A549 (cell line): Measurements from ENCODE around the gene TAF3. TPM values are rescaled to one million over a fixed set of nuclear protein-coding genes. Genes with fewer than 3 reads are reported as not detected.

ENCODE experiments used
- ATOH8 ChIP-seq: fragments of 250-450 bp; sonication (Bioruptor Pico); IDR thresholded peaks from 2 replicates; pipeline ENCODE4 v1.5.0; 2020; ENCODE audit warnings: low read depth, mild to moderate bottlenecking, moderate library complexity
- BCL3 ChIP-seq: fragments of >200 bp; sonication (Bioruptor Twin); formaldehyde crosslinking; IDR thresholded peaks from 3 replicates; pipeline ENCODE4 v1.6.1; 2016
- BHLHE40 ChIP-seq: IDR thresholded peaks from 2 replicates; pipeline ENCODE4 v1.6.1; 2012; ENCODE audit warnings: low read depth, low read length, inconsistent platforms
- EHF ChIP-seq: fragments of 250-450 bp; sonication (Bioruptor Pico); IDR thresholded peaks from 2 replicates; pipeline ENCODE4 v1.5.0; 2020; ENCODE audit warnings: mild to moderate bottlenecking
- ELK1 ChIP-seq: fragments of 150-350 bp; IDR thresholded peaks from 2 replicates; pipeline ENCODE4 v1.6.1; 2014; ENCODE audit warnings: low read depth, mild to moderate bottlenecking, low read length
- FOSB ChIP-seq: fragments of 250-450 bp; sonication (Bioruptor Pico); IDR thresholded peaks from 2 replicates; pipeline ENCODE4 v1.5.0; 2020; ENCODE audit warnings: mild to moderate bottlenecking, moderate library complexity
- HDAC2 ChIP-seq: fragments of 200-600 bp; sonication (generic); IDR thresholded peaks from 2 replicates; pipeline ENCODE4 v1.6.1; 2016
- HOXB13 ChIP-seq: fragments of 250-450 bp; sonication (Bioruptor Pico); IDR thresholded peaks from 2 replicates; pipeline ENCODE4 v1.5.0; 2020; ENCODE audit warnings: low read depth, mild to moderate bottlenecking, moderate library complexity
- JUN ChIP-seq, 2 experiments: fragments of >200 bp; sonication (Bioruptor Twin); formaldehyde crosslinking; IDR thresholded peaks; 2 replicates in 1 of 2; 3 replicates in 1 of 2; pipeline ENCODE4 v1.6.1; 2016 to 2017
- KDM5A ChIP-seq: fragments of 200-600 bp; sonication (generic); IDR thresholded peaks from 2 replicates; pipeline ENCODE4 v1.6.1; 2016; ENCODE audit warnings: antibody characterized with exemption, mild to moderate bottlenecking
- MAFK ChIP-seq: fragments of 450-650 bp; IDR thresholded peaks from 2 replicates; pipeline ENCODE4 v1.6.1; 2014; ENCODE audit not compliant: partially characterized antibody
- MAX ChIP-seq: IDR thresholded peaks from 2 replicates; pipeline ENCODE4 v1.6.1; 2012
- NFE2L2 ChIP-seq: fragments of 150-350 bp; conservative IDR thresholded peaks from 2 replicates; pipeline ENCODE4 v1.6.1; 2014; ENCODE audit warnings: low read length
- NPAS2 ChIP-seq: fragments of 250-450 bp; sonication (Bioruptor Pico); IDR thresholded peaks from 2 replicates; pipeline ENCODE4 v1.8.0; 2022; ENCODE audit warnings: mild to moderate bottlenecking, moderate library complexity, borderline replicate concordance
- PBX3 ChIP-seq: IDR thresholded peaks from 2 replicates; pipeline ENCODE4 v1.6.1; 2012
- PHF8 ChIP-seq: fragments of 200-600 bp; sonication (generic); IDR thresholded peaks from 2 replicates; pipeline ENCODE4 v1.6.1; 2016; ENCODE audit warnings: low read depth, mild to moderate bottlenecking, antibody characterized with exemption, moderate library complexity, borderline replicate concordance
- POLR2A ChIP-seq: IDR thresholded peaks from 2 replicates; pipeline ENCODE4 v1.6.1; 2012; ENCODE audit warnings: mild to moderate bottlenecking, low read length
- POLR2AphosphoS2 ChIP-seq: conservative IDR thresholded peaks from 2 replicates; pipeline ENCODE4 v1.6.1; 2012; ENCODE audit warnings: low read length, improper control_type of control experiment, inconsistent platforms
- RFX5 ChIP-seq: fragments of 450-650 bp; IDR thresholded peaks from 2 replicates; pipeline ENCODE4 v1.7.1; 2014; ENCODE audit warnings: antibody characterized with exemption, mild to moderate bottlenecking, moderate library complexity
- SREBF2 ChIP-seq: fragments of 450-650 bp; IDR thresholded peaks from 2 replicates; pipeline ENCODE4 v1.6.1; 2014; ENCODE audit warnings: mild to moderate bottlenecking, moderate library complexity
- TP53 ChIP-seq: fragments of 250-450 bp; sonication (Bioruptor Pico); IDR thresholded peaks from 2 replicates; pipeline ENCODE4 v1.5.0; 2021; ENCODE audit warnings: mild to moderate bottlenecking, moderate library complexity
- USF2 ChIP-seq: fragments of 450-650 bp; IDR thresholded peaks from 2 replicates; pipeline ENCODE4 v1.6.1; 2014; ENCODE audit warnings: antibody characterized with exemption
- ZC3H11A ChIP-seq: fragments of 450-650 bp; IDR thresholded peaks from 2 replicates; pipeline ENCODE4 v1.6.1; 2014; ENCODE audit warnings: antibody characterized with exemption, mild to moderate bottlenecking
- ZFP36 ChIP-seq: fragments of 450-650 bp; IDR thresholded peaks from 2 replicates; pipeline ENCODE4 v1.6.1; 2014; ENCODE audit warnings: borderline replicate concordance; ENCODE audit not compliant: partially characterized antibody
- polyA plus RNA-seq, 4 experiments: library from polyadenylated mRNA; depleted of rRNA in 3 of 4; stranded (reverse); fragments of >200 nt; fragmentation: RNase III in 1 of 4; extraction: RNeasy Plus Mini Kit Qiagen cat#74134 plus additional on column Dnase treatment in 1 of 4; gene quantifications; 2 replicates in 3 of 4; 3 replicates in 1 of 4; pipeline ENCODE4 v1.2.3, GENCODE V29; 2011 to 2017

The TAF3 gene
- polyA plus RNA-seq, 2 of the 4 experiments (the other 2 are of a cell fraction) = 5.7 to 6.1 TPM

DNA sequence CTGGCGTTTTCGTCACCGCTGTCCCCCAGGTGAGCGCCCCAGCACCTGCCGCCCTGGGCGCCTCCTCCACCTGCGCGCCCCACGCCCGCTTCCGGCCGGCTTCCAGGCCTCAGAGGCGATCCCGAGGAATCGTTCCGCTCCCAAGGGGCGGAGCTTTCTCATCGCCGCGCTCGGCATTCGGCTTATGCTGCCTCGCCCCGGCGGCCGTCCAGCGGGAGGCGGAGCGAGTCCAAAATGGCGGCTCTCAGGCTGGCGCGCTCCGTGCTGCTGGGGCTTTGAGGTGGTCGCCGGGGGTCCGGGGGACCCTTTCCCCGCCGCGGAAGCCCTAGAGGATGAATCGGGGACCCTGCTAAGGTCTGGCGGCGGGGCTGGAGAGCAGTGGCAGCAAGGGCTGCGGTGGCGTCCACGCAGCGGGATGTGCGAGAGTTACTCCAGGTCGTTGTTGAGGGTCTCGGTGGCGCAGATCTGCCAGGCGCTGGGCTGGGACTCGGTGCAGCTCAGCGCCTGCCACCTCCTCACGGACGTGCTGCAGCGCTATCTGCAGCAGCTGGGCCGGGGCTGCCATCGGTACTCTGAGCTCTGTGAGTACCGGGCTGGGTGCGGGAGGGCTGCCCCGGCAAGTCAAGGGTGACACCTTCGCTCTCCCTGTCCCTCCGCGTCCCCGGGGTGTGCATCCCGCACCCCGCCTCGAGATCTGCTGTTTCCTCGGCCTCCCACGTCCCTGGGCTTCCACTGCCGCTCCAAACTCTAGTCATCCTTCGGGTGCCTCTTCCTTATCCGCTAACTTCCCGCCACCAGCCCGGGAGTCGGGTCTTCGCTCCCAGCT, at the start of gene TAF3 (continued):
- TF ChIP-seq HDAC2 (0 out of 2 replicates have a peak, but pooled peaks have one; percentile 24), ATOH8 (CRISPR knock-in tag) (no peak), SREBF2 (no peak), BHLHE40 (no peak), USF2 (no peak), MAX (peak; percentile 89), MAFK (no peak), JUN (IDR thresholded peaks at IDR 0.05) (peak; percentile 75 to 86; a peak in 4 of 5 replicates), POLR2AphosphoS2 (no peak), RFX5 (no peak; the same call in 1 of the 2 replicates), ELK1 (no peak), HOXB13 (CRISPR knock-in tag) (no peak), BCL3 (peak; percentile 76; the same call in 1 of the 3 replicates), ZFP36 (no peak), ZC3H11A (no peak), NFE2L2 (no peak), POLR2A (peak; percentile 88), PBX3 (no peak; the same call in 1 of the 2 replicates), TP53 (CRISPR knock-in tag) (no peak), KDM5A (peak; percentile 96), NPAS2 (CRISPR knock-in tag) (no peak), PHF8 (no peak), EHF (CRISPR knock-in tag) (no peak), FOSB (CRISPR knock-in tag) (no peak)
